Measurements from ENCODE around the gene ORMDL1. TPM values are rescaled to one million over a fixed set of nuclear protein-coding genes. Genes with fewer than 3 reads are reported as not detected.

Gene ORMDL1
- total RNA-seq, 4 donors from 2014 or later: 62.1 to 88.6 (median 66.2) TPM

GRCh38 chr2:189803431-189803830 is 19.3 kb upstream of the ORMDL1 start:
- DNase-seq (ENCODE audit: low spot score in 2 of 2): no peak
- Histone ChIP-seq H3K9me3 (no peaks in the 10 kb centered on the region), H3K4me1 (peaks cover 0 to 7% (median under 1%) of the 10 kb centered on the region in 4 donors), H3K27ac (no peak overlapping the region), H3K4me3 (no peak overlapping the region), H3K27me3 (no peaks in the 10 kb centered on the region), H3K36me3 (peaks cover 0 to 32% (median 0%) of the 10 kb centered on the region in 3 donors)
- 68 to 82% methylated on average over 3 of the region's 3 CpGs for whole genome bisulfite sequencing, 2 donors
- TF ChIP-seq EP300 (IDR thresholded peaks at IDR 0.05): no peak
- no peak for TF ChIP-seq CTCF (IDR thresholded peaks at IDR 0.05)
- TF ChIP-seq POLR2A (IDR thresholded peaks at IDR 0.05): no peak

GRCh38 chr2:189802396-189802912 is 18.3 kb upstream of the ORMDL1 start:
- DNase-seq (ENCODE audit: low spot score in 2 of 2): no peak
- Histone ChIP-seq H3K4me1 (peaks cover 0 to 11% (median 3%) of the 10 kb centered on the region in 4 donors), H3K4me3 (no peak overlapping the region), H3K36me3 (peaks cover 0 to 28% (median 0%) of the 10 kb centered on the region in 3 donors), H3K27ac (no peak overlapping the region), H3K9me3 (no peaks in the 10 kb centered on the region), H3K27me3 (no peaks in the 10 kb centered on the region)
- no peak for TF ChIP-seq EP300 (IDR thresholded peaks at IDR 0.05)
- no peak for TF ChIP-seq POLR2A (IDR thresholded peaks at IDR 0.05)
- no peak for TF ChIP-seq CTCF (IDR thresholded peaks at IDR 0.05)
- WGBS, 2 donors: 95 to 96% methylated on average over 2 of the region's 2 CpGs

- no peak overlapping the region for H3K4me3 ChIP-seq
- H3K36me3 ChIP-seq: peaks cover 0 to 37% (median 0%) of the 10 kb centered on the region in 3 donors
- no peak for TF ChIP-seq CTCF (IDR thresholded peaks at IDR 0.05)
- no peak for TF ChIP-seq EP300 (IDR thresholded peaks at IDR 0.05)
- no peak for TF ChIP-seq POLR2A (IDR thresholded peaks at IDR 0.05)
- H3K9me3 ChIP-seq: no peaks in the 10 kb centered on the region
- H3K4me1 ChIP-seq: peaks cover 0 to 13% (median 3%) of the 10 kb centered on the region in 4 donors
- WGBS, 2 donors: 83 to 92% methylated on average over 2 of the region's 2 CpGs
- no peak for DNase-seq (ENCODE audit: low spot score in 2 of 2)
- peak overlapping the region in 1 of 4 donors; percentile 38 for H3K27ac ChIP-seq
- no peaks in the 10 kb centered on the region for H3K27me3 ChIP-seq
Observed at GRCh38 chr2:189799531-189799930, 15.4 kb upstream of the ORMDL1 start.

- peak overlapping the region in 1 of 4 donors; percentile 10 for H3K27ac ChIP-seq
- DNase-seq (ENCODE audit: low spot score in 2 of 2): no peak
- no peaks in the 10 kb centered on the region for H3K9me3 ChIP-seq
- H3K4me3 ChIP-seq: no peak overlapping the region
- H3K36me3 ChIP-seq: peaks cover 0 to 37% (median 0%) of the 10 kb centered on the region in 3 donors
- TF ChIP-seq POLR2A (IDR thresholded peaks at IDR 0.05): no peak
- no peak for TF ChIP-seq EP300 (IDR thresholded peaks at IDR 0.05)
- no peak for TF ChIP-seq CTCF (IDR thresholded peaks at IDR 0.05)
- H3K27me3 ChIP-seq: no peaks in the 10 kb centered on the region
- peaks cover 0 to 13% (median 3%) of the 10 kb centered on the region in 4 donors for H3K4me1 ChIP-seq
Observed at GRCh38 chr2:189799030-189799331, 14.8 kb upstream of the ORMDL1 start.

GRCh38 chr2:189798312-189799029 is 14.3 kb upstream of the ORMDL1 start:
- peak overlapping the region in 1 of 4 donors; percentile 10 for H3K27ac ChIP-seq
- 43 to 56% methylated on average over 4 of the region's 4 CpGs for whole genome bisulfite sequencing, 2 donors
- no peaks in the 10 kb centered on the region for H3K27me3 ChIP-seq
- H3K9me3 ChIP-seq: no peaks in the 10 kb centered on the region
- H3K36me3 ChIP-seq: peaks cover 0 to 42% (median 0%) of the 10 kb centered on the region in 3 donors
- peaks cover 0 to 13% (median 3%) of the 10 kb centered on the region in 4 donors for H3K4me1 ChIP-seq
- H3K4me3 ChIP-seq: no peak overlapping the region
- TF ChIP-seq EP300 (IDR thresholded peaks at IDR 0.05): peak in 1 of 2 donors; percentile 30
- TF ChIP-seq CTCF (IDR thresholded peaks at IDR 0.05): peak in 4 of 5 experiments; percentile 10 to 41 (median 32)
- no peak for TF ChIP-seq POLR2A (IDR thresholded peaks at IDR 0.05)
- peak in 1 of 2 donors; percentile 14 for DNase-seq (ENCODE audit: low spot score in 2 of 2)

Data from tibial nerve (tissue), 4 donors.